HG02642 (cell line): ENCODE measurements around the gene ZNF439.
"Not testable (repeated sequence)": the region's sequence is repeated elsewhere in the genome, so short reads cannot be mapped to it uniquely, and the experiment has no call there.

Experiments
- ATAC-seq: cut with Tn5 transposase; IDR thresholded peaks from one replicate; pipeline ENCODE4 v1.9.1; 2021; ENCODE audit warnings: mild to moderate bottlenecking; ENCODE audit not compliant: unreplicated experiment, poor library complexity

Gene ZNF439

GRCh38 chr19:11848594-11849469 is at the start of gene ZNF439:
Gene ZNF439, plus strand, starts transcription at chr19:11848726. Its CDS starts 142 bp downstream, at chr19:11848868.
- peak; percentile 96 for ATAC-seq

GRCh38 chr19:11806354-11807098 is 42.0 kb upstream of the ZNF439 start:
- ATAC-seq: no peak

DNA sequence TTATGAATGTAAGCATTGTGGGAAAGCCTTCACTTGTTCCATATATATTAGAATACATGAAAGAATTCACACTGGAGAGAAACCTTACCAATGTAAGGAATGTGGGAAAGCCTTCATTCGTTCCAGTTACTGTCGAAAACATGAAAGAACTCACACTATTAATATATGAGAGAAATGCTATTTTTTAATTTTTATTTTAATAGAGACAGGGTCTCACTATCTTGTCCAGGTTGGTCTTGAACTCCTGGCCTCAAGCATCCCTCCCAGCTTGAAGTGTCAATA is 41.5 kb upstream of the ZNF439 start:
- ATAC-seq: no peak

DNA sequence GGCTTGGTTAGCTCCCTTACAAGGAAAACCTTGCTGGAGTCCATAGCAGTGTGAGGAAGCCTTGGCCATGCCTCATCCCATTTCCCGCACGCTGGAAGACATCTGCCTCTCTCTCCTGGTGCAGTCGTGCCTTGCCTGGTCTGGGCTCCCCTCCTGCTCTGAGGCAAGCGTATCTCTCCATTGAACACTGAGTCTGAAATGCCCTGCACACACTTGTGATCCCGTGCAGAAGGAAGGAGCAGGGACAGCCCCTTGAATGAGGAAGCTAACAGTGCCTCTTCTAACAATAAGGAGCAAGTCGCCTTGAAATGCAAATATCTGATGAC is 34.9 kb upstream of the ZNF439 start:
- ATAC-seq: peak; percentile 36

- ATAC-seq: peak; percentile 99
Observed at GRCh38 chr19:11814029-11814699, 34.4 kb upstream of the ZNF439 start, which contains the start of gene ZNF440. Gene ZNF440, plus strand, starts transcription at chr19:11814273. Its CDS starts 175 bp downstream, at chr19:11814448.

- no peak for ATAC-seq
Observed at GRCh38 chr19:11814700-11815035, 33.9 kb upstream of the ZNF439 start.

DNA sequence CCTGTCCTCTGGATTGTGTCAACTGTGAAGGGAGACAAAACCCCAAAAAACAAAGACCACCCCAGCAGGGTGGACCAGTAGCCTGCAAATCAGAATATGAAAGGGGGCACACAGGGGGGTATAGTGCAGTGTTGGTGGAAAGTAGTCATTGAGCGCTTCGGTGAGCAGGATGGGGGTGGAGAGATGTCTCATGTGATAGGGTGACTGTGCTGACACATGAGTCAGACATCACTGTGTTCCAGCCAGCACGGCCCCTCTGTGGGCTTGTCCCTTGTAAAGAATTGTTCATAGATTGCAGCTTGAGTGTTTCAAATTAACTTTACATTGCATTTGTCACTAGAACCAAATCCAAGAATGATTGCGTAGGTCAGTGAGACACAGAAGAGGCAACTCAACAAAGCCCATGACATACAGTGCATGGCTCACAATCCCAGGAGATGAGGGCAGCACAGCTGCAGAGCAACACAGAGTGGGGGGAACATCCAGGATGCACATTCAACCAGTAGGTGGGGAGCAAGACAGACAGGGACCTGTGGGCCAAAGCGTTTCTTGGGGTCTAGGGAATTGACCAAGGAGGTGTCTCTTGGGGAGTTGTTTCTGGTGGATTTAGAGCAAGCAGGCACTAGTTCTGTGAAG is 26.9 kb upstream of the ZNF439 start:
- no peak for ATAC-seq

DNA sequence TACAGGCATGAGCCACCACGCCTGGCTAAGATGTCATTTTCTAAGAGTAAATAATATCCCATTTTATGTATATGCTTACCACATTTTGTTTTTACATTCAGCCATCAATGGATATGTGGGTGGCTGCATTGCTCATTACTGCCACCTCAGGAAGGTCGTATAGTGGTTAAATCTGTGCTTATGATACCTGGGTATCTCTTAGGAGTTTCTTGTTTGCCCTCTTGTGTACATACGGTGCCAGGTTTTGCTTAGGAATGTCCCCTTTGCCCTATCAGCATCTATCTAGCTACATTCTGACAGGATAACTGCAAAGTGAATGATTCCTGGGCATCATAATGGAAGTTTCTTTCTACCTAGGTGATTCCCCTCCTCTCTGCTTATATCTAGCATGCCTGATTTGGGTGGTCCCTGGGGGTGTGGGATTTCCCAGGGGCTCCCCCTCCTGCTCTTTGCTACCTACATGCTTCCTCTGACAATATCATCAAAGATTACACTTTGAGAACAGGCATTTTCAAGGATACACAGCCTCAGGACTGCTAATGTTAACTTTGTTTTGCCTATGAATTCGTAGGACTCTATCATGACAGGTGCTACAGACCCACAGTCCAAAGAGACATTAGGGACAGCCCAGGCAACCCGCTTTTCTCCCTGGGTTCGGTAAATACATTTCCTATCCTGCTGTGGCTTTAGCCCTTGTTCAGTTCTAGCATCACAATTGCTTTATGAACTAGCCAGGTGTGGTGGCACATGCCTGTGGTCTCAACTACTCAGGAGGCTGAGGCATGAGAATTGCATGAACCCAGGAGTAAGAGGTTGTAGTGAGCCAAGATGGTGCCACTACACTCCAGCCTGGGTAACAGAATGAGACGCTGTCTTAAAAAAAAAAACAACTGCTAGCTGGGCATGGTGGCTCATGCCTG is 19.3 kb upstream of the ZNF439 start:
- ATAC-seq: not testable (repeated sequence)

DNA sequence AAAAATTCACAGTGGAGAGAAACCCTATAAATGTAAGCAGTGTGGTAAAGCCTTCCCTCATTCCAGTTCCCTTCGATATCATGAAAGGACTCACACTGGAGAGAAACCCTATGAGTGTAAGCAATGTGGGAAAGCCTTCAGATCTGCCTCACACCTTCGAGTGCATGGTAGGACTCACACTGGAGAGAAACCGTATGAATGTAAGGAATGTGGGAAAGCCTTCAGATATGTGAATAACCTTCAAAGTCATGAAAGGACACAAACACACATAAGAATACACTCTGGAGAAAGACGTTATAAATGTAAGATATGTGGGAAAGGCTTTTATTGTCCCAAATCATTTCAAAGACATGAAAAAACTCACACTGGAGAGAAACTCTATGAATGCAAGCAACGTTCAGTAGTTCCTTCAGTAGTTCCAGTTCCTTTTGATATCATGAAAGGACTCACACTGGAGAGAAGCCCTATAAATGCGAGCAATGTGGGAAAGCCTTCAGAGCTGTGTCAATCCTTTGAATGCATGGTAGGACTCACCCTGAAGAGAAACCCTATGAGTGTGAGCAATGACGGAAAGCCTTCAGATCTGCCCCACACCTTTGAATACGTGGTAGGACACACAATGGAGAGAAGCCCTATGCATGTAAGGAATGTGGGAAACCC is 16.1 kb upstream of the ZNF439 start:
- ATAC-seq: no peak

GRCh38 chr19:11833541-11833940 is 15.0 kb upstream of the ZNF439 start:
- no peak for ATAC-seq

- ATAC-seq: not testable (repeated sequence)
Observed at GRCh38 chr19:11835626-11836066, 12.9 kb upstream of the ZNF439 start.

GRCh38 chr19:11843722-11844121 is 4.8 kb upstream of the ZNF439 start:
- no peak for ATAC-seq

DNA sequence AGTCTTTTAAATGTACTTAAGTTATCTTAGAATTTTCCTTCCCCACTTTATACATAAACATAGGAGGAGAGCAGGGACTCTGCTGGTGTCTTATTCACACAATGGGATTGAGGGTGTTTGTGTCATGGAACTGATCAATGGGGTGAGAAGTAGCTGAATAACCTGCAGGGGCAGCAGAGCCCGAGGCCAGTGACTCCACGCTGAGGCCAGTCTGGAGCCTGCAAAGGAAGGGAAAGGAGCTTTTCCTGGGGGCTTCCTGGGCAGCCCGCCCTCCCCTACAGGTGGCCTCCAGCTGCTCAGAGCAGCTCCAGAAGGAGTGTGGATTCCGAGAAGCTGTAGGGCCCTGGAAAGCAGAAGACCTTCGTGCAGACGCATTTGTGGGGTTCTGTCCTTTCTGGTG is 911 bp upstream of the ZNF439 start:
- not testable (repeated sequence) for ATAC-seq

GRCh38 chr19:11848200-11848593 is 329 bp upstream of the ZNF439 start:
- no peak for ATAC-seq

GRCh38 chr19:11850289-11850688 is 1.8 kb downstream of the ZNF439 start:
- not testable (repeated sequence) for ATAC-seq

DNA sequence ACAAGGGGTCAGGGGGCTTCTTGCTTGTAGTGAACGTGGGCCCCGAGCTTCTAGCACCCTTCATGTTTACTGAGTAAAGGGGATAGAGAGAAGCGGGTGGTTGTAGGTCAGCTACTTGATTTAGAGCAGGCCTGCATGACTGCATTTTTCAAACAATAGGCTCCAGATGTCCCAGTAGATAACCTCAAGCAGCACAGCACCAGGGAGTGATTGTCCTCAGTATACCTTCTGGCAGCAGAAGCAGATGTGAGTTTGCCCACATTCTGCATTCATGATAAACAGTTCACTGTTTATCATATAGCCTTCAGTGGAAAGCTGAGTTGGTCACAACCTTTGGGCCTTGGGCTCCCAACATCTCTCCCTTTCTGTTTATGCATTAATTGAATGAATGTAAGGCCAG is 4.8 kb downstream of the ZNF439 start:
- ATAC-seq: no peak

GRCh38 chr19:11856596-11857250 is 8.2 kb downstream of the ZNF439 start:
- ATAC-seq: no peak

DNA sequence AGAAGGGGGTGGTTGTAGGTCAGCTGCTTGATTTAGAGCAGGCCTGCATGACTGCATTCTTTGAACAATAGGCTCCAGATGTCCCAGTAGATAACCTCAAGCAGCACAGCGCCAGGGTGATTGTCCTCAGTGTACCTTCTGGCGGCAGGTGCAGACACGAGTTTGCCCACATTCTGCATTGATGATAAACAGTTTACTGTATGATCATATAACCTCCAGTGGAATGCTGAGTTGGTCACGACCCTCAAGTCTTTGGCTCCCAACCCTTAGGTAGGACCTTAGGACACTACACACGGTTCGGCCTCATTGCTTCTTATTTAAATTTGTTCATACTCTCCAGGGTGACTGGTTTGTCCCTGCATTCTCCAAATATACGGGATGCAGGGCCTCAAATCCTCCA is 12.2 kb downstream of the ZNF439 start:
- no peak for ATAC-seq

DNA sequence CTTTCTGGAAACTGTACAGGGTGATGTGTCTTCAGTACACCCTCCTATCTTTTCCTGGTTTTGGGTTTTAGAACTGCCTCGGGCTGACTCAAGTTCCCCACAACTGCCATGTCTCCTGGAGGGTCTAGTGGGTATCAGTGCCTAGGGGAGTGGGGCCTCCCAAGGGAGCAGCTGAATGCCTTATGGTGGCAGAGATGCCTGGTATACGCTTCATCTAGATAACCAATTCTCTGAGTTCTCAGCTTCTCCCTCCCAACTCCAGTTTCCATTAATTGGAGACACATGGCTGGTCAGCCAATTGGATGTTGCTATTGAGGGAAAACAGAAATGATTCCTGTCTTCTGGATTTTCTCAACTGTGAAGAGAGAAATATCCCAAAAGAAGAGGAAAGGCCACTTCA is 12.8 kb downstream of the ZNF439 start:
- ATAC-seq: no peak
